ENCODE measurements around the gene TTLL11. TPM values are rescaled to one million over a fixed set of nuclear protein-coding genes. Genes with fewer than 3 reads are reported as not detected.
"Not testable (repeated sequence)": the region's sequence is repeated elsewhere in the genome, so short reads cannot be mapped to it uniquely, and the experiment has no call there.

Gene TTLL11
- polyA plus RNA-seq, 3 donors from 2014 or later, result 3.1 to 8.3 (median 5.6) TPM

GRCh38 chr9:121895818-121896544, 197.1 kb downstream of the TTLL11 start:
- Mint-ChIP-seq H3K4me3 (no peak overlapping the region), H3K27ac (no peak overlapping the region), H3K36me3 (peaks cover 0 to 4% (median 0%) of the 10 kb centered on the region in 3 donors), H3K27me3 (ENCODE audit: low read depth in 3 of 3) (peaks cover 0 to 2% (median 0%) of the 10 kb centered on the region in 3 donors), H3K4me1 (no peaks in the 10 kb centered on the region), H3K9me3 (no peaks in the 10 kb centered on the region)
- no peak for DNase-seq

- DNase-seq, result no peak
- H3K4me3 Mint-ChIP-seq, result no peak overlapping the region
- H3K4me1 Mint-ChIP-seq, result no peaks in the 10 kb centered on the region
- H3K9me3 Mint-ChIP-seq, result no peaks in the 10 kb centered on the region
- H3K36me3 Mint-ChIP-seq, result peaks cover 0 to 1% (median 0%) of the 10 kb centered on the region in 3 donors
- H3K27me3 Mint-ChIP-seq (ENCODE audit: low read depth in 3 of 3), result peaks cover 0 to 2% (median 0%) of the 10 kb centered on the region in 3 donors
- H3K27ac Mint-ChIP-seq, result no peak overlapping the region
Measured at GRCh38 chr9:121895358-121895757, 197.8 kb downstream of the TTLL11 start.

GRCh38 chr9:121894380-121894779, 198.7 kb downstream of the TTLL11 start:
- not testable (repeated sequence) for H3K27me3 Mint-ChIP-seq (ENCODE audit: low read depth in 3 of 3); H3K4me1 Mint-ChIP-seq; DNase-seq; H3K4me3 Mint-ChIP-seq; H3K9me3 Mint-ChIP-seq; H3K36me3 Mint-ChIP-seq; H3K27ac Mint-ChIP-seq

GRCh38 chr9:121893786-121894185, 199.3 kb downstream of the TTLL11 start:
- H3K27me3 Mint-ChIP-seq (ENCODE audit: low read depth in 3 of 3), result peaks cover 0 to 2% (median 0%) of the 10 kb centered on the region in 3 donors
- no peak overlapping the region for H3K27ac Mint-ChIP-seq
- H3K4me1 Mint-ChIP-seq, result no peaks in the 10 kb centered on the region
- no peak for DNase-seq
- H3K9me3 Mint-ChIP-seq, result no peaks in the 10 kb centered on the region
- H3K36me3 Mint-ChIP-seq, result no peaks in the 10 kb centered on the region
- H3K4me3 Mint-ChIP-seq, result no peak overlapping the region

- no peak overlapping the region for H3K4me3 Mint-ChIP-seq
- no peak for DNase-seq
- H3K9me3 Mint-ChIP-seq, result no peaks in the 10 kb centered on the region
Measured at GRCh38 chr9:121892706-121893105, 200.4 kb downstream of the TTLL11 start.

GRCh38 chr9:121890746-121891145, 202.4 kb downstream of the TTLL11 start:
- Mint-ChIP-seq H3K9me3 (no peaks in the 10 kb centered on the region), H3K27me3 (ENCODE audit: low read depth in 3 of 3) (peaks cover 0 to 3% (median 2%) of the 10 kb centered on the region in 3 donors), H3K4me1 (no peaks in the 10 kb centered on the region), H3K27ac (no peak overlapping the region), H3K4me3 (no peak overlapping the region), H3K36me3 (peaks cover 0 to 4% (median 0%) of the 10 kb centered on the region in 3 donors)
- DNase-seq, result no peak

More at GRCh38 chr9:121892706-121893105, 200.4 kb downstream of the TTLL11 start:
- peaks cover 0 to 3% (median 2%) of the 10 kb centered on the region in 3 donors for H3K27me3 Mint-ChIP-seq (ENCODE audit: low read depth in 3 of 3)
- no peak overlapping the region for H3K27ac Mint-ChIP-seq
- H3K4me1 Mint-ChIP-seq, result no peaks in the 10 kb centered on the region
- no peaks in the 10 kb centered on the region for H3K36me3 Mint-ChIP-seq

GRCh38 chr9:121889990-121890563, 203.0 kb downstream of the TTLL11 start:
- Mint-ChIP-seq H3K27me3 (ENCODE audit: low read depth in 3 of 3) (peaks cover 2 to 3% (median 2%) of the 10 kb centered on the region in 3 donors), H3K9me3 (no peaks in the 10 kb centered on the region), H3K27ac (no peak overlapping the region), H3K4me3 (no peak overlapping the region), H3K36me3 (peaks cover 0 to 4% (median 0%) of the 10 kb centered on the region in 3 donors), H3K4me1 (no peaks in the 10 kb centered on the region)
- DNase-seq, result no peak

- no peaks in the 10 kb centered on the region for H3K9me3 Mint-ChIP-seq
- no peak overlapping the region for H3K27ac Mint-ChIP-seq
- no peaks in the 10 kb centered on the region for H3K4me1 Mint-ChIP-seq
- peaks cover 0 to 4% (median 0%) of the 10 kb centered on the region in 3 donors for H3K36me3 Mint-ChIP-seq
- no peak for DNase-seq
- peaks cover 0 to 3% (median 2%) of the 10 kb centered on the region in 3 donors for H3K27me3 Mint-ChIP-seq (ENCODE audit: low read depth in 3 of 3)
- H3K4me3 Mint-ChIP-seq, result no peak overlapping the region
Measured at GRCh38 chr9:121888438-121888775, 204.7 kb downstream of the TTLL11 start.

- H3K36me3 Mint-ChIP-seq, result peaks cover 0 to 4% (median 0%) of the 10 kb centered on the region in 3 donors
- peaks cover 0 to 3% (median 2%) of the 10 kb centered on the region in 3 donors for H3K27me3 Mint-ChIP-seq (ENCODE audit: low read depth in 3 of 3)
- H3K9me3 Mint-ChIP-seq, result no peaks in the 10 kb centered on the region
- H3K27ac Mint-ChIP-seq, result no peak overlapping the region
- H3K4me1 Mint-ChIP-seq, result no peaks in the 10 kb centered on the region
- no peak for DNase-seq
- H3K4me3 Mint-ChIP-seq, result no peak overlapping the region
Measured at GRCh38 chr9:121887553-121888437, 205.3 kb downstream of the TTLL11 start.

GRCh38 chr9:121886759-121887485, 206.2 kb downstream of the TTLL11 start:
- Mint-ChIP-seq H3K4me3 (no peak overlapping the region), H3K36me3 (peaks cover 0 to 4% (median 0%) of the 10 kb centered on the region in 3 donors), H3K9me3 (no peaks in the 10 kb centered on the region), H3K27ac (no peak overlapping the region), H3K27me3 (ENCODE audit: low read depth in 3 of 3) (peaks cover 0 to 3% (median 2%) of the 10 kb centered on the region in 3 donors), H3K4me1 (no peaks in the 10 kb centered on the region)
- DNase-seq, result no peak

- Mint-ChIP-seq H3K27ac (no peak overlapping the region), H3K9me3 (no peaks in the 10 kb centered on the region), H3K4me3 (no peak overlapping the region), H3K4me1 (no peaks in the 10 kb centered on the region), H3K36me3 (peaks cover 0 to 4% (median 0%) of the 10 kb centered on the region in 3 donors), H3K27me3 (ENCODE audit: low read depth in 3 of 3) (peaks cover 0 to 3% (median 2%) of the 10 kb centered on the region in 3 donors)
- DNase-seq, result no peak
Measured at GRCh38 chr9:121885345-121885901, 207.7 kb downstream of the TTLL11 start.

GRCh38 chr9:121884057-121884541, 209.0 kb downstream of the TTLL11 start:
- DNase-seq, result no peak
- Mint-ChIP-seq H3K4me3 (no peak overlapping the region), H3K27me3 (ENCODE audit: low read depth in 3 of 3) (peaks cover 0 to 3% (median 2%) of the 10 kb centered on the region in 3 donors), H3K9me3 (no peaks in the 10 kb centered on the region), H3K36me3 (peaks cover 0 to 4% (median 0%) of the 10 kb centered on the region in 3 donors), H3K27ac (no peak overlapping the region), H3K4me1 (no peaks in the 10 kb centered on the region)

Data from immature natural killer cell (primary cell).